ENCODE measurements around the gene AGO1. TPM values are rescaled to one million over a fixed set of nuclear protein-coding genes. Genes with fewer than 3 reads are reported as not detected.

AGO1 gene
- total RNA-seq, 1 experiment from 2014 or later: 81.8 TPM

DNA sequence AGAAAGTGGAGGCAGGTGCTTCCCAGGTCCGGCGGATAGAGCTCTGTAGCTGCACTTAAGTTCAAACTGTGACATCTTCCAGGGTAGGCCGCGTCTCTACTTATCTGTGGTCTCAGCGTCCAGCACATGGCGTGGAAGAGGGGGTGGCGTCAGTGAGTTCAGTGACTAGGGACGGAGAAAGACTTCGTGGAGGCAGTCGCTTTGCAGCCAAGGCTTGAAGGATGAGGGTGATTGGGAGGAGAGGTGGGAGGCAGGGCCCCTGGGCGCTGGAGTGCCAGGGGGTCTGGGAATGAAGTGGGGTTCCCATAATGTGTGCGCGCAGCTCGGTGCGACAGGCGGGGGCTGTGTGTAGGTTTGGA lies 444 bp upstream of the AGO1 start (continued):
- TF ChIP-seq, protein P1, sequence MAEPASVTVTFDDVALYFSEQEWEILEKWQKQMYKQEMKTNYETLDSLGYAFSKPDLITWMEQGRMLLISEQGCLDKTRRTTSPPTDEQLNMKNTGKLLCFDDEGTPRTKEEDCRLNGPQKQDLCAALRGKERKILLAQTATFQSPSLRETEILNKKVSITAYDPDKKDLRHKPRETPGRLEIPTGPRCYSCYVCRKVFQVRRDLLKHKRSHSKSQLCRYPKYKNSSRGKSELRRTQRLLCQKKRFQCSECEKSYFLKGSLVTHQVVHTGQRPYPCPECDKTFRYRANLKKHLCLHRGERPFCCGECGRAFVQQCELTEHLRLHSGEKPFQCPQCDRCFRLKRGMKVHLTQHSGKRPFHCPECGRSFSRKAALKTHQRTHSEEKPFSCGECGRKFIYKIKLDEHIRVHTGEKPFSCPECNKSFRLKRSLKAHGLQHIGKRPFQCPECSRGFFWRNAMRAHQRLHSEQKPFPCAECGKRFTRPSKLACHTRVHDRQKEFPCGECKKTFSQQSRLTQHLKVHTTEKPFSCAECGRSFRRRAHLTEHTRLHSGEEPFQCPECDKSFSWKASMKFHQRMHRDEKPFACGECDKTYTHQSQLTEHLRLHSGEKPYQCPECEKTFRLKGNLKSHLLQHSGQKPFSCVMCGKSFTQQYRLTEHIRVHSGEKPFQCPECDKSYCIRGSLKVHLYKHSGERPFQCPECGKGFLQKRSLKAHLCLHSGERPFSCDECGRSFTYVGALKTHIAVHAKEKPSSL (CRISPR knock-in tag; conservative IDR thresholded peaks at IDR 0.05): no peak
- TF ChIP-seq SOX15 (CRISPR knock-in tag; IDR thresholded peaks at IDR 0.05) (no peak), ESRRA (CRISPR knock-in tag; IDR thresholded peaks at IDR 0.05; ENCODE audit: borderline replicate concordance) (no peak), FOXK1 (CRISPR knock-in tag; IDR thresholded peaks at IDR 0.05) (no peak), CBFB (CRISPR knock-in tag; IDR thresholded peaks at IDR 0.05; ENCODE audit: low read depth) (no peak), NFYB (CRISPR knock-in tag; conservative IDR thresholded peaks at IDR 0.05; ENCODE audit: low read depth) (no peak), JUN (CRISPR knock-in tag; IDR thresholded peaks at IDR 0.05) (no peak)
- TF ChIP-seq, protein P2, sequence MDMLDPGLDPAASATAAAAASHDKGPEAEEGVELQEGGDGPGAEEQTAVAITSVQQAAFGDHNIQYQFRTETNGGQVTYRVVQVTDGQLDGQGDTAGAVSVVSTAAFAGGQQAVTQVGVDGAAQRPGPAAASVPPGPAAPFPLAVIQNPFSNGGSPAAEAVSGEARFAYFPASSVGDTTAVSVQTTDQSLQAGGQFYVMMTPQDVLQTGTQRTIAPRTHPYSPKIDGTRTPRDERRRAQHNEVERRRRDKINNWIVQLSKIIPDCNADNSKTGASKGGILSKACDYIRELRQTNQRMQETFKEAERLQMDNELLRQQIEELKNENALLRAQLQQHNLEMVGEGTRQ (CRISPR knock-in tag; IDR thresholded peaks at IDR 0.05): no peak

DNA sequence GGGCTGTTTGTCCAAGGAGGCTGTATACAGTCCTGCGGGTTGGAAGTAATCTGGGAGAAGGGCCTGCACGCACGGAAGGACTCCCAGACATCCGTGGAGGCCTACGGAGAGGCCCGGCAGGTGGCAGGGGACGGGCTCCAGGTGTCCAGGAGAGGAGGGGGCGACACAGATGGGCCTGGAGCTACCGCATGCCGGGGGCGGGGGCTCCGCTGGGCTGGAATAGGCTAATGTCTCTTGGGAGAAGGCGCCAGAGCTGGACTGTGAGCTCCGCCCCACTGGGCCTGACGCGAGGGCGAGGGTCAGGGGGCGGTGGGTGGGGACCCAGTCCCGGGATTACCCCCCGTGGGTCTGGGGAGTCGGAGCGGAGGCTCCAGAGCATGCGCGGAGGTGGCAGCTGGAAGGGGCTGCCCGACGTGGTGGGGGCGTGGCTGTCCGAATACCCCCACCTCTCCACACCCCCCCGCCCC lies 659 bp downstream of the AGO1 start:
- peak overlapping the region; percentile 94 for H3K27ac Mint-ChIP-seq
- ATAC-seq (peak; percentile 37), DNase-seq (ENCODE audit: low spot score) (peak; percentile 84)
- TF ChIP-seq ESRRA (CRISPR knock-in tag; IDR thresholded peaks at IDR 0.05; ENCODE audit: borderline replicate concordance) (0 out of 2 replicates have a peak, but pooled peaks have one; percentile 5), SP1 (CRISPR knock-in tag; conservative IDR thresholded peaks at IDR 0.05) (0 out of 2 replicates have a peak, but pooled peaks have one; percentile 28), ELF4 (CRISPR knock-in tag; IDR thresholded peaks at IDR 0.05; ENCODE audit: low read depth) (no peak), MYBL2 (CRISPR knock-in tag; IDR thresholded peaks at IDR 0.05) (0 out of 2 replicates have a peak, but pooled peaks have one; percentile 1), ZNF423 (CRISPR knock-in tag; IDR thresholded peaks at IDR 0.05) (peak; percentile 69), JAZF1 (CRISPR knock-in tag; IDR thresholded peaks at IDR 0.05) (no peak), KAT7 (CRISPR knock-in tag; IDR thresholded peaks at IDR 0.05; ENCODE audit: borderline replicate concordance) (peak; percentile 70; the same call in 1 of the 2 replicates), NFYB (CRISPR knock-in tag; conservative IDR thresholded peaks at IDR 0.05; ENCODE audit: low read depth) (no peak), SMAD4 (CRISPR knock-in tag; IDR thresholded peaks at IDR 0.05) (no peak)
- TF ChIP-seq, protein P3, sequence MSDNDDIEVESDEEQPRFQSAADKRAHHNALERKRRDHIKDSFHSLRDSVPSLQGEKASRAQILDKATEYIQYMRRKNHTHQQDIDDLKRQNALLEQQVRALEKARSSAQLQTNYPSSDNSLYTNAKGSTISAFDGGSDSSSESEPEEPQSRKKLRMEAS (CRISPR knock-in tag; IDR thresholded peaks at IDR 0.05): peak; percentile 35; the same call in 1 of the 2 replicates
- TF ChIP-seq, protein P4, sequence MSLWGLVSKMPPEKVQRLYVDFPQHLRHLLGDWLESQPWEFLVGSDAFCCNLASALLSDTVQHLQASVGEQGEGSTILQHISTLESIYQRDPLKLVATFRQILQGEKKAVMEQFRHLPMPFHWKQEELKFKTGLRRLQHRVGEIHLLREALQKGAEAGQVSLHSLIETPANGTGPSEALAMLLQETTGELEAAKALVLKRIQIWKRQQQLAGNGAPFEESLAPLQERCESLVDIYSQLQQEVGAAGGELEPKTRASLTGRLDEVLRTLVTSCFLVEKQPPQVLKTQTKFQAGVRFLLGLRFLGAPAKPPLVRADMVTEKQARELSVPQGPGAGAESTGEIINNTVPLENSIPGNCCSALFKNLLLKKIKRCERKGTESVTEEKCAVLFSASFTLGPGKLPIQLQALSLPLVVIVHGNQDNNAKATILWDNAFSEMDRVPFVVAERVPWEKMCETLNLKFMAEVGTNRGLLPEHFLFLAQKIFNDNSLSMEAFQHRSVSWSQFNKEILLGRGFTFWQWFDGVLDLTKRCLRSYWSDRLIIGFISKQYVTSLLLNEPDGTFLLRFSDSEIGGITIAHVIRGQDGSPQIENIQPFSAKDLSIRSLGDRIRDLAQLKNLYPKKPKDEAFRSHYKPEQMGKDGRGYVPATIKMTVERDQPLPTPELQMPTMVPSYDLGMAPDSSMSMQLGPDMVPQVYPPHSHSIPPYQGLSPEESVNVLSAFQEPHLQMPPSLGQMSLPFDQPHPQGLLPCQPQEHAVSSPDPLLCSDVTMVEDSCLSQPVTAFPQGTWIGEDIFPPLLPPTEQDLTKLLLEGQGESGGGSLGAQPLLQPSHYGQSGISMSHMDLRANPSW (CRISPR knock-in tag; conservative IDR thresholded peaks at IDR 0.05; ENCODE audit: low read depth): no peak
- ChIA-PET POLR2A (interaction anchor here (0.6 to 1.2 kb wide), 4 partner anchors 24 to 305 kb away, joined by 3 to 7 read pairs (median 4); partner anchors contain the start of gene CLSPN), CTCF (interaction anchor here (0.5 to 2.9 kb wide), 40 partner anchors 8 to 586 kb away, joined by 3 to 16 read pairs (median 4); partner anchors contain the start of genes AGO3, CLSPN, TEKT2 and TRAPPC3)
- H3K36me3 Mint-ChIP-seq: peaks cover 4% of the 10 kb centered on the region
- no peaks in the 10 kb centered on the region for H3K9me3 Mint-ChIP-seq
- H3K4me1 Mint-ChIP-seq: peaks cover 50% of the 10 kb centered on the region
- no peaks in the 10 kb centered on the region for H3K27me3 Mint-ChIP-seq (ENCODE audit: low read depth)
- H3K4me3 Mint-ChIP-seq: peak overlapping the region; percentile 96

DNA sequence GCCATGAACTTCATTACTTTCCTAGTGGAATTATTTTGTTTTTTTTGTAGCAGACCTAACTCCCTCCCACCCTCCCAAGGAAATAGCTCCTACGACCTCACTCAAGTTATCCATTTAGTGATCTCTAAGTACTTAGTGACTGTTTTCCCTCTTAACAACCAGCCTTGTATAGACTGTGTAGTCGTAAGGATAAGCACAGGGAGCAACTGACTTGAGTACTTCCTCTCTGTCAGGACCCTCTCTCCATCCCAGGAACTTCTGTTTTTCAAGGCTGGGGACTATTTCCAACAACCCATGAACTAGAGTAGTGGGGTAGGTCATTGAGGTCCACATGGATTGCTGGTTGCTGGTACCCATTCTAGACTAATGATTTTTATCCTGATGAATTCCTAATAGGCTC lies 1.9 kb downstream of the AGO1 start:
- DNase-seq (ENCODE audit: low spot score): no peak
- no peaks in the 10 kb centered on the region for H3K27me3 Mint-ChIP-seq (ENCODE audit: low read depth)
- H3K36me3 Mint-ChIP-seq: peaks cover 14% of the 10 kb centered on the region
- TF ChIP-seq ZNF263 (CRISPR knock-in tag; IDR thresholded peaks at IDR 0.05; ENCODE audit: low read depth): no peak
- no peak for TF ChIP-seq SMAD4 (CRISPR knock-in tag; IDR thresholded peaks at IDR 0.05)
- no peak for TF ChIP-seq NR3C1 (CRISPR knock-in tag; conservative IDR thresholded peaks at IDR 0.05; ENCODE audit: low read depth)
- TF ChIP-seq RORB (CRISPR knock-in tag; IDR thresholded peaks at IDR 0.05): no peak
- peaks cover 53% of the 10 kb centered on the region for H3K4me1 Mint-ChIP-seq
- no peak for ATAC-seq
- no peaks in the 10 kb centered on the region for H3K9me3 Mint-ChIP-seq
- POLR2A ChIA-PET: no interaction called here
- H3K27ac Mint-ChIP-seq: peak overlapping the region; percentile 98
- CTCF ChIA-PET: interaction anchor here (0.6 to 1.9 kb wide), 2 partner anchors 19 to 26 kb away, joined by 3 to 4 read pairs; no protein-coding TSS in a partner anchor
- H3K4me3 Mint-ChIP-seq: peak overlapping the region; percentile 96
